Stimulated activated naive B cell treated with anti-CD40 and anti-IgM and Interleukin-4, amounts not matched to agents 10 μg/mL and 1 μg/mL and 100 μg/mL, for 72 hours (primary cell): ENCODE measurements around the gene NRDE2.

Source experiments
- ATAC-seq, 2 donors: fragments of 150-1000 bp; cut with Tn5 transposase; replicated peaks; 2 replicates each; pipeline ENCODE4 v1.10.0; 2021; ENCODE audit warnings: moderate library complexity in 1 of 2
- DNase-seq: peaks from one replicate; pipeline ENCODE4 v3.0.0; 2021
- H3K27ac Mint-ChIP-seq: one replicate; pipeline ENCODE4 v1.8.0; 2022; ENCODE audit warnings: mild to moderate bottlenecking, mixed read lengths
- H3K27me3 Mint-ChIP-seq, 2 donors: one replicate each; pipeline ENCODE4 v1.8.0; 2022; ENCODE audit warnings: mixed read lengths in 2 of 2
- H3K36me3 Mint-ChIP-seq, 2 donors: one replicate each; pipeline ENCODE4 v1.8.0; 2022; ENCODE audit warnings: mixed read lengths in 2 of 2, mild to moderate bottlenecking in 1 of 2
- H3K4me1 Mint-ChIP-seq, 2 donors: one replicate each; pipeline ENCODE4 v1.8.0; 2022; ENCODE audit warnings: mixed read lengths in 2 of 2, mild to moderate bottlenecking in 1 of 2
- H3K4me3 Mint-ChIP-seq, 2 donors: one replicate each; pipeline ENCODE4 v1.8.0; 2022; ENCODE audit warnings: mild to moderate bottlenecking in 2 of 2, mixed read lengths in 2 of 2, moderate library complexity in 1 of 2
- H3K9me3 Mint-ChIP-seq, 2 donors: one replicate each; pipeline ENCODE4 v1.8.0; 2022; ENCODE audit warnings: mixed read lengths in 2 of 2, mild to moderate bottlenecking in 1 of 2

The NRDE2 gene

GRCh38 chr14:90321891-90322290 lies 9.8 kb downstream of the NRDE2 start:
- no peak overlapping the region for H3K4me3 Mint-ChIP-seq
- ATAC-seq (no peak), DNase-seq (no peak)
- peaks cover 9 to 15% of the 10 kb centered on the region in 2 donors for H3K4me1 Mint-ChIP-seq
- peaks cover 0 to 2% of the 10 kb centered on the region in 2 donors for H3K9me3 Mint-ChIP-seq
- peaks cover 15 to 38% of the 10 kb centered on the region in 2 donors for H3K36me3 Mint-ChIP-seq
- no peak overlapping the region for H3K27ac Mint-ChIP-seq
- H3K27me3 Mint-ChIP-seq = no peaks in the 10 kb centered on the region

- H3K4me3 Mint-ChIP-seq = no peak overlapping the region
- H3K4me1 Mint-ChIP-seq = peaks cover 11 to 13% of the 10 kb centered on the region in 2 donors
- H3K36me3 Mint-ChIP-seq = peaks cover 21 to 45% of the 10 kb centered on the region in 2 donors
- H3K27ac Mint-ChIP-seq = no peak overlapping the region
- no peak for ATAC-seq
- DNase-seq = no peak
- peaks cover 0 to 2% of the 10 kb centered on the region in 2 donors for H3K9me3 Mint-ChIP-seq
- no peaks in the 10 kb centered on the region for H3K27me3 Mint-ChIP-seq
These were observed 11.9 kb downstream of the NRDE2 start for GRCh38 chr14:90319634-90320541.

- no peak for ATAC-seq
- Mint-ChIP-seq H3K4me1 (peaks cover 11 to 13% of the 10 kb centered on the region in 2 donors), H3K9me3 (peaks cover 0 to 2% of the 10 kb centered on the region in 2 donors), H3K27me3 (no peaks in the 10 kb centered on the region), H3K4me3 (no peak overlapping the region), H3K36me3 (peaks cover 18 to 42% of the 10 kb centered on the region in 2 donors), H3K27ac (no peak overlapping the region)
- no peak for DNase-seq
These were observed 12.6 kb downstream of the NRDE2 start for GRCh38 chr14:90319173-90319572.

- DNase-seq (no peak), ATAC-seq (no peak)
- peaks cover 25 to 46% of the 10 kb centered on the region in 2 donors for H3K36me3 Mint-ChIP-seq
- no peaks in the 10 kb centered on the region for H3K27me3 Mint-ChIP-seq
- H3K4me3 Mint-ChIP-seq = no peak overlapping the region
- H3K9me3 Mint-ChIP-seq = peaks cover 0 to 2% of the 10 kb centered on the region in 2 donors
- H3K27ac Mint-ChIP-seq = no peak overlapping the region
- peaks cover 7 to 13% of the 10 kb centered on the region in 2 donors for H3K4me1 Mint-ChIP-seq
These were observed 13.7 kb downstream of the NRDE2 start for GRCh38 chr14:90318016-90318415.

- ATAC-seq = no peak
- Mint-ChIP-seq H3K9me3 (peaks cover 0 to 2% of the 10 kb centered on the region in 2 donors), H3K4me3 (no peak overlapping the region), H3K27me3 (no peaks in the 10 kb centered on the region), H3K36me3 (peaks cover 25 to 46% of the 10 kb centered on the region in 2 donors), H3K4me1 (peaks cover 7 to 13% of the 10 kb centered on the region in 2 donors), H3K27ac (peak overlapping the region; percentile 85)
- DNase-seq = no peak
These were observed 14.5 kb downstream of the NRDE2 start for GRCh38 chr14:90317286-90317685.

GRCh38 chr14:90308561-90308960 lies 23.2 kb downstream of the NRDE2 start:
- no peak overlapping the region for H3K4me3 Mint-ChIP-seq
- ATAC-seq = no peak
- peaks cover 38 to 72% of the 10 kb centered on the region in 2 donors for H3K36me3 Mint-ChIP-seq

GRCh38 chr14:90305176-90305601 lies 26.6 kb downstream of the NRDE2 start:
- Mint-ChIP-seq H3K4me3 (no peak overlapping the region), H3K27ac (no peak overlapping the region), H3K4me1 (peaks cover 6 to 9% of the 10 kb centered on the region in 2 donors), H3K36me3 (peaks cover 32 to 66% of the 10 kb centered on the region in 2 donors), H3K9me3 (peaks cover 0 to 2% of the 10 kb centered on the region in 2 donors), H3K27me3 (no peaks in the 10 kb centered on the region)
- no peak for DNase-seq
- ATAC-seq = no peak

More at GRCh38 chr14:90308561-90308960, 23.2 kb downstream of the NRDE2 start:
- no peaks in the 10 kb centered on the region for H3K27me3 Mint-ChIP-seq
- no peaks in the 10 kb centered on the region for H3K9me3 Mint-ChIP-seq
- H3K27ac Mint-ChIP-seq = no peak overlapping the region
- no peak for DNase-seq
- no peaks in the 10 kb centered on the region for H3K4me1 Mint-ChIP-seq

- no peaks in the 10 kb centered on the region for H3K27me3 Mint-ChIP-seq
These were observed 27.2 kb downstream of the NRDE2 start for GRCh38 chr14:90304502-90304901.

GRCh38 chr14:90303473-90303872 lies 28.3 kb downstream of the NRDE2 start:
- no peak for ATAC-seq
- H3K27me3 Mint-ChIP-seq = no peaks in the 10 kb centered on the region
- no peak overlapping the region for H3K27ac Mint-ChIP-seq
- no peak for DNase-seq
- H3K4me3 Mint-ChIP-seq = no peak overlapping the region
- peaks cover 24 to 55% of the 10 kb centered on the region in 2 donors for H3K36me3 Mint-ChIP-seq
- peaks cover 0 to 2% of the 10 kb centered on the region in 2 donors for H3K9me3 Mint-ChIP-seq
- H3K4me1 Mint-ChIP-seq = peaks cover 6 to 9% of the 10 kb centered on the region in 2 donors

More at GRCh38 chr14:90304502-90304901, 27.2 kb downstream of the NRDE2 start:
- no peak overlapping the region for H3K4me3 Mint-ChIP-seq
- H3K27ac Mint-ChIP-seq = no peak overlapping the region
- DNase-seq (no peak), ATAC-seq (no peak)
- H3K4me1 Mint-ChIP-seq = peaks cover 6 to 9% of the 10 kb centered on the region in 2 donors
- peaks cover 27 to 62% of the 10 kb centered on the region in 2 donors for H3K36me3 Mint-ChIP-seq
- H3K9me3 Mint-ChIP-seq = peaks cover 0 to 2% of the 10 kb centered on the region in 2 donors

- no peak overlapping the region for H3K4me3 Mint-ChIP-seq
- no peak for ATAC-seq
- H3K36me3 Mint-ChIP-seq = peaks cover 22 to 53% of the 10 kb centered on the region in 2 donors
- H3K27me3 Mint-ChIP-seq = no peaks in the 10 kb centered on the region
- H3K27ac Mint-ChIP-seq = no peak overlapping the region
- peaks cover 6 to 9% of the 10 kb centered on the region in 2 donors for H3K4me1 Mint-ChIP-seq
- peaks cover 0 to 2% of the 10 kb centered on the region in 2 donors for H3K9me3 Mint-ChIP-seq
- no peak for DNase-seq
These were observed 29.0 kb downstream of the NRDE2 start for GRCh38 chr14:90302529-90303303.

GRCh38 chr14:90301668-90302090 lies 30.1 kb downstream of the NRDE2 start:
- no peak for ATAC-seq
- DNase-seq = no peak
- Mint-ChIP-seq H3K4me1 (peaks cover 6 to 9% of the 10 kb centered on the region in 2 donors), H3K9me3 (peaks cover 0 to 2% of the 10 kb centered on the region in 2 donors), H3K36me3 (peaks cover 24 to 54% of the 10 kb centered on the region in 2 donors), H3K27ac (no peak overlapping the region), H3K4me3 (no peak overlapping the region), H3K27me3 (no peaks in the 10 kb centered on the region)

GRCh38 chr14:90301122-90301521 lies 30.6 kb downstream of the NRDE2 start:
- no peak for DNase-seq
- ATAC-seq = no peak
- Mint-ChIP-seq H3K4me3 (no peak overlapping the region), H3K4me1 (peaks cover 6 to 9% of the 10 kb centered on the region in 2 donors), H3K36me3 (peaks cover 27 to 56% of the 10 kb centered on the region in 2 donors), H3K9me3 (peaks cover 0 to 2% of the 10 kb centered on the region in 2 donors), H3K27me3 (no peaks in the 10 kb centered on the region), H3K27ac (no peak overlapping the region)

- H3K36me3 Mint-ChIP-seq = peaks cover 27 to 53% of the 10 kb centered on the region in 2 donors
- H3K4me3 Mint-ChIP-seq = no peak overlapping the region
- no peaks in the 10 kb centered on the region for H3K27me3 Mint-ChIP-seq
- H3K9me3 Mint-ChIP-seq = peaks cover 0 to 2% of the 10 kb centered on the region in 2 donors
- peak overlapping the region; percentile 31 for H3K27ac Mint-ChIP-seq
- ATAC-seq (no peak), DNase-seq (no peak)
- H3K4me1 Mint-ChIP-seq = peaks cover 6 to 9% of the 10 kb centered on the region in 2 donors
These were observed 31.1 kb downstream of the NRDE2 start for GRCh38 chr14:90300611-90301047.

GRCh38 chr14:90299408-90299807 lies 32.3 kb downstream of the NRDE2 start:
- Mint-ChIP-seq H3K4me3 (no peak overlapping the region), H3K36me3 (peaks cover 27 to 49% of the 10 kb centered on the region in 2 donors), H3K27ac (no peak overlapping the region), H3K9me3 (peaks cover 0 to 2% of the 10 kb centered on the region in 2 donors), H3K27me3 (no peaks in the 10 kb centered on the region), H3K4me1 (peaks cover 6 to 9% of the 10 kb centered on the region in 2 donors)
- DNase-seq (no peak), ATAC-seq (no peak)
